GM12878 (cell line): ENCODE results near the gene PROX1. TPM values are rescaled to one million over a fixed set of nuclear protein-coding genes. Genes with fewer than 3 reads are reported as not detected.

Experiments
- ATAC-seq: fragments of 200-7000 bp; cut with Tn5 transposase; 3 replicates; pipeline ENCODE4 v1.9.1; 2020; ENCODE audit warnings: mild to moderate bottlenecking, moderate library complexity
- BruUV-seq: library from RNA; stranded (reverse); fragments of 400-500 nt; replicated peaks from 2 replicates; lab custom pipeline; 2021; lab: Mats Ljungman, UMichigan
- CTCF ChIA-PET: fragments of 300-600 bp; sonication (Branson Sonifier 250); formaldehyde crosslinking; extraction: SDS; loops from one replicate; lab custom pipeline; 2021; ENCODE audit warnings: inconsistent platforms; lab: Yijun Ruan, JAX
- POLR2A ChIA-PET: fragments of 350-600 bp; formaldehyde crosslinking; extraction: SDS; loops from one replicate; lab custom pipeline; 2021; ENCODE audit warnings: inconsistent platforms; lab: Charles Lee
- RAD21 ChIA-PET: fragments of 300-600 bp; sonication (Branson Sonifier 250); formaldehyde crosslinking; loops from one replicate; lab custom pipeline; 2023; ENCODE audit warnings: antibody characterized with exemption; ENCODE audit not compliant: unreplicated experiment; lab: Charles Lee
- SMC1A ChIA-PET: fragments of 300-600 bp; sonication (Branson Sonifier 250); formaldehyde crosslinking; loops from one replicate; lab custom pipeline; 2023; ENCODE audit not compliant: unreplicated experiment, uncharacterized antibody; lab: Charles Lee
- DNase-seq: peaks from one replicate; pipeline ENCODE4 v3.0.0-alpha.2; 2011; ENCODE audit warnings: low read depth, low spot score
- FAIRE-seq: peaks from 3 replicates; lab custom pipeline; 2011; peaks lifted over from hg19 to GRCh38; lab: Jason Lieb, UNC
- H2AFZ ChIP-seq: 2 replicates; pipeline ENCODE4 v1.6.0; 2011; ENCODE audit warnings: low read depth, low read length, control low read depth; ENCODE audit not compliant: control insufficient read depth
- H3K27ac ChIP-seq: 2 replicates; pipeline ENCODE4 v1.5.1; 2011; ENCODE audit warnings: control low read depth; ENCODE audit not compliant: control insufficient read depth, insufficient read depth
- H3K27me3 ChIP-seq, 2 experiments: replicated peaks in 1 of 2; 2 replicates each; pipeline versions ENCODE4 v1.6.0 to v1.6.1; 2011; ENCODE audit warnings: low read length in 1 of 2; ENCODE audit not compliant: control insufficient read depth in 2 of 2, insufficient read depth in 2 of 2
- H3K36me3 ChIP-seq, 2 experiments: 2 replicates each; pipeline ENCODE4 v1.5.1; 2011; ENCODE audit warnings: low read length in 1 of 2; ENCODE audit not compliant: control insufficient read depth in 2 of 2, insufficient read depth in 2 of 2
- H3K4me1 ChIP-seq: 2 replicates; pipeline ENCODE4 v1.6.1; 2011; ENCODE audit warnings: mild to moderate bottlenecking, low read length, moderate library complexity, mixed read lengths; ENCODE audit not compliant: control insufficient read depth, insufficient read depth
- H3K4me2 ChIP-seq: 2 replicates; pipeline ENCODE4 v1.6.0; 2011; ENCODE audit warnings: control low read depth; ENCODE audit not compliant: control insufficient read depth, insufficient read depth
- H3K4me3 ChIP-seq: fragments of 200-600 bp; sonication (generic); 2 replicates; pipeline ENCODE4 v1.5.1; 2016
- H3K79me2 ChIP-seq: 2 replicates; pipeline ENCODE4 v1.6.0; 2011; ENCODE audit warnings: low read length; ENCODE audit not compliant: control insufficient read depth, insufficient read depth
- H3K9ac ChIP-seq: 2 replicates; pipeline ENCODE4 v1.8.0; 2011; ENCODE audit warnings: low read length, control low read depth, mixed read lengths; ENCODE audit not compliant: control insufficient read depth, insufficient read depth
- H3K9me3 ChIP-seq: replicated peaks from 3 replicates; pipeline ENCODE4 v1.5.1; 2011; ENCODE audit warnings: mild to moderate bottlenecking, low read length; ENCODE audit not compliant: control insufficient read depth, insufficient read depth
- H4K20me1 ChIP-seq: 2 replicates; pipeline ENCODE4 v1.6.0; 2011; ENCODE audit not compliant: control insufficient read depth, insufficient read depth
- CBFB ChIP-seq: IDR thresholded peaks from 2 replicates; pipeline ENCODE4 v1.6.1; 2016; ENCODE audit warnings: antibody characterized with exemption, low read depth
- CEBPB ChIP-seq, 2 experiments: fragments of 150-350 bp in 1 of 2; IDR thresholded peaks; 2 replicates each; pipeline ENCODE4 v1.6.1; 2012 to 2014; ENCODE audit warnings: low read depth in 2 of 2, low read length in 2 of 2, borderline replicate concordance in 1 of 2, inconsistent platforms in 1 of 2
- CHD2 ChIP-seq: IDR thresholded peaks from 2 replicates; pipeline ENCODE4 v1.6.1; 2011; ENCODE audit warnings: low read depth, low read length, improper control_type of control experiment, borderline replicate concordance
- MTA2 ChIP-seq: fragments of 450-650 bp; IDR thresholded peaks from 2 replicates; pipeline ENCODE4 v1.6.1; 2016; ENCODE audit warnings: low read depth, mild to moderate bottlenecking, moderate library complexity
- MXI1 ChIP-seq: fragments of 150-350 bp; IDR thresholded peaks from 2 replicates; pipeline ENCODE4 v1.6.1; 2011; ENCODE audit warnings: low read depth, mild to moderate bottlenecking, inconsistent platforms, low read length, improper control_type of control experiment
- NR2F1 ChIP-seq: fragments of 450-650 bp; conservative IDR thresholded peaks from 2 replicates; pipeline ENCODE4 v1.6.1; 2017; ENCODE audit warnings: mild to moderate bottlenecking
- PAX8 ChIP-seq: fragments of 450-650 bp; IDR thresholded peaks from 2 replicates; pipeline ENCODE4 v1.6.1; 2017; ENCODE audit warnings: mild to moderate bottlenecking, moderate library complexity
- POLR2A ChIP-seq: IDR thresholded peaks from 2 replicates; pipeline ENCODE4 v1.6.1; 2011; ENCODE audit warnings: low read depth, mild to moderate bottlenecking, low read length
- RAD21 ChIP-seq: IDR thresholded peaks from 2 replicates; pipeline ENCODE4 v1.6.1; 2011; ENCODE audit warnings: mild to moderate bottlenecking, low read depth, low read length, moderate library complexity; ENCODE audit not compliant: insufficient read depth
- SIX5 ChIP-seq: IDR thresholded peaks from 2 replicates; pipeline ENCODE4 v1.6.1; 2011; ENCODE audit warnings: mild to moderate bottlenecking, low read depth, low read length, moderate library complexity; ENCODE audit not compliant: severe bottlenecking
- ZNF622 ChIP-seq: fragments of 450-650 bp; IDR thresholded peaks from 2 replicates; pipeline ENCODE4 v1.6.1; 2017; ENCODE audit warnings: mild to moderate bottlenecking, inconsistent platforms
- WGBS: methylation state at CpG from one replicate; pipeline ENCODE4 v1.1.6; 2016; ENCODE audit warnings: low lambda C conversion rate; ENCODE audit not compliant: insufficient replicate concordance, insufficient coverage; ENCODE audit errors: missing lambda C conversion rate; 5-methylcytosine and 5-hydroxymethylcytosine counted together
- in situ Hi-C: fragments of 300-500 bp; cut with MboI; formaldehyde crosslinking; loops from 9 replicates; pipeline ENCODE4 v1.14.3; 2018; ENCODE audit warnings: mixed read lengths
- intact Hi-C: fragments of 100-400 bp; cut with micrococcal nuclease; formaldehyde crosslinking; loops from one replicate; pipeline ENCODE4 v1.14.2; 2022; ENCODE audit not compliant: unreplicated experiment
- polyA plus RNA-seq, 11 experiments: library from polyadenylated mRNA; depleted of rRNA in 4 of 11; unstranded in 6 of 11; stranded (reverse) in 5 of 11; fragments of >200 nt; fragmentation: Nextera tagmentation in 4 of 11; fragmentation: Illumina TruSeq in 1 of 11; extraction: Ambion mirVana in 4 of 11; extraction: Trizol in 1 of 11; gene quantifications; 1 replicate in 1 of 11; 2 replicates in 10 of 11; pipeline versions ENCODE4 v1.2.1 to v1.2.3, GENCODE V29; 2011 to 2016; ENCODE audit warnings: inconsistent platforms in 2 of 11, missing spikeins in 2 of 11, low read depth in 1 of 11
- total RNA-seq, 4 experiments: library from RNA; depleted of rRNA in 3 of 4; stranded (reverse); fragments of >200 nt in 3 of 4; fragmentation: Illumina TruSeq in 1 of 4; extraction: Trizol in 1 of 4; gene quantifications; 2 replicates each; pipeline versions ENCODE4 v1.2.1 to v1.2.3, GENCODE V29; 2013 to 2021
- TF ChIP-seq, protein P1 (sequence below): IDR thresholded peaks from 2 replicates; pipeline ENCODE4 v1.6.1; 2012; ENCODE audit warnings: low read depth, low read length, improper control_type of control experiment
- TF ChIP-seq, protein P2 (sequence below): fragments of 450-650 bp; IDR thresholded peaks from 2 replicates; pipeline ENCODE4 v1.6.1; 2017; ENCODE audit warnings: mild to moderate bottlenecking, low read depth, inconsistent platforms; ENCODE audit not compliant: poor library complexity, severe bottlenecking

PROX1 gene
- total and polyA plus RNA-seq, 10 of the 15 experiments (the other 5 are each of a cell fraction or from before 2014, with no cell fraction given): under 0.01 to 0.44 (median 0.03) TPM; not detected in 4

DNA sequence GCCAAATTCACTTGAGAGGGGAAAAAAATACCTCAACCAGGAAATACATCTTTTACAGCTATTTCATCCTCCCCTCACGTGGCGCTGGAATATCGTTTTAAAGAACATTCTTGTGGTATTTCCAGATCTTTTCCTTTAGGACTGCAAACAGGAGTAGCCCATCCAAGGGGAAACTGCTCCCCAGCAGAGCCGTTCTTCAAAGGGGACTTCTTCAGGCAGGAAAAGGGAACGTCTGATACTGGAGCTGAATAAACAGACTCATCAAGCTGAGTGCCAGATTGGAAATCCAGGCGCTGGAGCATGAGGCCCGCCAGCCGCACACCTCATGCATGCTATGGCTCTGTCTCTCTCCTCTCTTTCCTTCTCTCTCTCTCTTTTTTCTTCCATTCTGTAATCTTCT, 34.0 kb upstream of the PROX1 start:
- H3K27ac ChIP-seq: no peak overlapping the region
- H3K79me2 ChIP-seq: no peaks in the 10 kb centered on the region
- no TSS peak for BruUV-seq
- H4K20me1 ChIP-seq: no peaks in the 10 kb centered on the region
- RAD21 ChIA-PET: no interaction called here
- no peaks in the 10 kb centered on the region for H3K9me3 ChIP-seq
- WGBS: 28% methylated on average over 8 of the region's 8 CpGs
- no peak overlapping the region for H3K4me3 ChIP-seq
- no peak overlapping the region for H3K4me2 ChIP-seq
- POLR2A ChIA-PET: no interaction called here
- ATAC-seq: no peak
- CTCF ChIA-PET: no interaction called here
- H3K4me1 ChIP-seq: no peaks in the 10 kb centered on the region
- no peak for DNase-seq
- H3K9ac ChIP-seq: no peak overlapping the region
- no peak for FAIRE-seq
- TF ChIP-seq CHD2: no peak
- no peak for TF ChIP-seq POLR2A
- no peak for TF ChIP-seq CEBPB (IDR thresholded peaks at IDR 0.05; ENCODE audit: borderline replicate concordance in 1 of 2, low read depth in 2 of 2, low read length in 2 of 2)
- TF ChIP-seq, protein P1, sequence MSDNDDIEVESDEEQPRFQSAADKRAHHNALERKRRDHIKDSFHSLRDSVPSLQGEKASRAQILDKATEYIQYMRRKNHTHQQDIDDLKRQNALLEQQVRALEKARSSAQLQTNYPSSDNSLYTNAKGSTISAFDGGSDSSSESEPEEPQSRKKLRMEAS: no peak
- TF ChIP-seq MXI1: no peak
- TF ChIP-seq MTA2: no peak
- no peak for TF ChIP-seq NR2F1
- no peak for TF ChIP-seq CBFB
- no peak for TF ChIP-seq SIX5
- no peak for TF ChIP-seq PAX8
- no peak for TF ChIP-seq RAD21
- TF ChIP-seq, protein P2, sequence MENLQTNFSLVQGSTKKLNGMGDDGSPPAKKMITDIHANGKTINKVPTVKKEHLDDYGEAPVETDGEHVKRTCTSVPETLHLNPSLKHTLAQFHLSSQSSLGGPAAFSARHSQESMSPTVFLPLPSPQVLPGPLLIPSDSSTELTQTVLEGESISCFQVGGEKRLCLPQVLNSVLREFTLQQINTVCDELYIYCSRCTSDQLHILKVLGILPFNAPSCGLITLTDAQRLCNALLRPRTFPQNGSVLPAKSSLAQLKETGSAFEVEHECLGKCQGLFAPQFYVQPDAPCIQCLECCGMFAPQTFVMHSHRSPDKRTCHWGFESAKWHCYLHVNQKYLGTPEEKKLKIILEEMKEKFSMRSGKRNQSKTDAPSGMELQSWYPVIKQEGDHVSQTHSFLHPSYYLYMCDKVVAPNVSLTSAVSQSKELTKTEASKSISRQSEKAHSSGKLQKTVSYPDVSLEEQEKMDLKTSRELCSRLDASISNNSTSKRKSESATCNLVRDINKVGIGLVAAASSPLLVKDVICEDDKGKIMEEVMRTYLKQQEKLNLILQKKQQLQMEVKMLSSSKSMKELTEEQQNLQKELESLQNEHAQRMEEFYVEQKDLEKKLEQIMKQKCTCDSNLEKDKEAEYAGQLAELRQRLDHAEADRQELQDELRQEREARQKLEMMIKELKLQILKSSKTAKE: no peak
- no peak for TF ChIP-seq ZNF622
- SMC1A ChIA-PET: interaction anchor here (0.6 kb wide), 1 partner anchor 65 kb away, joined by 3 read pairs; no protein-coding TSS in a partner anchor
- H3K36me3 ChIP-seq: no peaks in the 10 kb centered on the region
- in situ Hi-C loops: no loop called here
- no peak overlapping the region for H2AFZ ChIP-seq
- intact Hi-C loops: no loop called here
- H3K27me3 ChIP-seq: no peaks in the 10 kb centered on the region; a peak in 1 of 4 replicates
